ENCODE measurements around the gene WFIKKN2. TPM values are rescaled to one million over a fixed set of nuclear protein-coding genes. Genes with fewer than 3 reads are reported as not detected.

The WFIKKN2 gene
- total and polyA plus RNA-seq, 2 of the 13 experiments (the other 11 are each of a cell fraction or from before 2014, with no cell fraction given) = not detected

- TF ChIP-seq ZNF772 (CRISPR knock-in tag; IDR thresholded peaks at IDR 0.05) (0 out of 2 replicates have a peak, but pooled peaks have one; percentile 63), BORCS8-MEF2B (CRISPR knock-in tag; IDR thresholded peaks at IDR 0.05) (peak; percentile 76; the same call in 1 of the 2 replicates), ZBTB33 (CRISPR knock-in tag; IDR thresholded peaks at IDR 0.05) (no peak), ARNT2 (CRISPR knock-in tag; IDR thresholded peaks at IDR 0.05; ENCODE audit: low read depth) (no peak), RORA (CRISPR knock-in tag; IDR thresholded peaks at IDR 0.05) (no peak), ZBTB49 (CRISPR knock-in tag; IDR thresholded peaks at IDR 0.05; ENCODE audit: borderline replicate concordance) (no peak), SP140L (CRISPR knock-in tag; IDR thresholded peaks at IDR 0.05; ENCODE audit: borderline replicate concordance) (no peak), ZBTB25 (CRISPR knock-in tag; IDR thresholded peaks at IDR 0.05) (no peak), RNF219 (CRISPR knock-in tag; IDR thresholded peaks at IDR 0.05) (no peak), TCF7 (IDR thresholded peaks at IDR 0.05; ENCODE audit: low read depth) (no peak), ZNF234 (CRISPR knock-in tag; conservative IDR thresholded peaks at IDR 0.05) (no peak), ZNF7 (CRISPR knock-in tag; IDR thresholded peaks at IDR 0.05) (no peak), BRF2 (CRISPR knock-in tag; IDR thresholded peaks at IDR 0.05) (no peak), ZNF441 (CRISPR knock-in tag; IDR thresholded peaks at IDR 0.05; ENCODE audit: borderline replicate concordance) (no peak), ZNF367 (CRISPR knock-in tag; IDR thresholded peaks at IDR 0.05; ENCODE audit: borderline replicate concordance) (no peak), TARDBP (CRISPR knock-in tag; IDR thresholded peaks at IDR 0.05) (peak; percentile 40; the same call in 1 of the 2 replicates), ZNF503 (CRISPR knock-in tag; IDR thresholded peaks at IDR 0.05) (no peak), ZNF143 (CRISPR knock-in tag; IDR thresholded peaks at IDR 0.05) (peak; percentile 57; the same call in 1 of the 2 replicates)
Observed at GRCh38 chr17:50889528-50890118, 54.2 kb downstream of the WFIKKN2 start (continued).
